Tibial nerve (tissue), 3 donors: ENCODE results near the gene SGK1.

Source experiments
- CTCF ChIP-seq, 5 experiments: fragments of 200-600 bp in 3 of 5; fragments of 450-650 bp in 2 of 5; sonication (generic) in 3 of 5; IDR thresholded peaks; one replicate each; pipeline ENCODE4 v1.5.1; 2016 to 2019; ENCODE audit warnings: antibody characterized with exemption in 5 of 5, mild to moderate bottlenecking in 3 of 5, moderate library complexity in 2 of 5
- POLR2A ChIP-seq, 2 donors: fragments of 450-650 bp; IDR thresholded peaks; one replicate each; pipeline ENCODE4 v1.6.1; 2017; ENCODE audit warnings: antibody characterized with exemption in 2 of 2, mild to moderate bottlenecking in 2 of 2, moderate library complexity in 2 of 2

- no peak for TF ChIP-seq CTCF (IDR thresholded peaks at IDR 0.05)
- no peak for TF ChIP-seq POLR2A (IDR thresholded peaks at IDR 0.05)
Observed at GRCh38 chr6:134166511-134167261, 151.2 kb downstream of the SGK1 start.
